Smooth muscle cell (in vitro differentiated cells): ENCODE results near the gene UBE3A. TPM values are rescaled to one million over a fixed set of nuclear protein-coding genes. Genes with fewer than 3 reads are reported as not detected.

Experiments used
- DNase-seq: peaks from one replicate; lab custom pipeline; 2025; ENCODE audit not compliant: unreplicated experiment; lab: John Stamatoyannopoulos, UW
- H2AFZ ChIP-seq: fragments of 200-600 bp; sonication (generic); 2 replicates; pipeline ENCODE4 v1.6.0; 2016; ENCODE audit warnings: antibody characterized with exemption, low read depth, mild to moderate bottlenecking
- H3F3A ChIP-seq: fragments of 200-600 bp; sonication (generic); 2 replicates; pipeline ENCODE4 v1.6.0; 2017; ENCODE audit warnings: antibody characterized with exemption, low read depth
- H3K27ac ChIP-seq: fragments of 200-600 bp; sonication (generic); 2 replicates; pipeline ENCODE4 v1.5.1; 2016; ENCODE audit warnings: low read depth, mild to moderate bottlenecking
- H3K27me3 ChIP-seq: fragments of 200-600 bp; sonication (generic); 2 replicates; pipeline ENCODE4 v1.6.1; 2016; ENCODE audit warnings: low read depth, mild to moderate bottlenecking
- H3K36me3 ChIP-seq: fragments of 200-600 bp; sonication (generic); 2 replicates; pipeline ENCODE4 v1.5.1; 2016; ENCODE audit warnings: low read depth
- H3K4me1 ChIP-seq: fragments of 200-600 bp; sonication (generic); 2 replicates; pipeline ENCODE4 v1.5.1; 2016; ENCODE audit warnings: low read depth
- H3K4me2 ChIP-seq: fragments of 200-600 bp; sonication (generic); 2 replicates; pipeline ENCODE4 v1.6.0; 2016; ENCODE audit warnings: mild to moderate bottlenecking
- H3K4me3 ChIP-seq: fragments of 200-600 bp; sonication (generic); 2 replicates; pipeline ENCODE4 v1.5.1; 2016; ENCODE audit warnings: mild to moderate bottlenecking
- H3K79me2 ChIP-seq: fragments of 200-600 bp; sonication (generic); 2 replicates; pipeline ENCODE4 v1.6.0; 2016; ENCODE audit warnings: low read depth, mild to moderate bottlenecking
- H3K9ac ChIP-seq: fragments of 200-600 bp; sonication (generic); 2 replicates; pipeline ENCODE4 v1.6.0; 2016; ENCODE audit warnings: low read depth
- H3K9me3 ChIP-seq: fragments of 200-600 bp; sonication (generic); replicated peaks from 2 replicates; pipeline ENCODE4 v1.5.1; 2016; ENCODE audit warnings: low read depth
- H4K20me1 ChIP-seq: fragments of 200-600 bp; sonication (generic); 2 replicates; pipeline ENCODE4 v1.6.0; 2016; ENCODE audit warnings: low read depth
- WGBS: methylation state at CpG from one replicate; pipeline ENCODE4 v1.1.7; 2016; ENCODE audit warnings: low lambda C conversion rate; 5-methylcytosine and 5-hydroxymethylcytosine counted together
- polyA plus RNA-seq: library from polyadenylated mRNA; unstranded; fragments of >200 nt; fragmentation: Nextera tagmentation; extraction: Ambion mirVana; gene quantifications from 2 replicates; pipeline ENCODE4 v1.2.1, GENCODE V29; 2016
- total RNA-seq: library from RNA; depleted of rRNA; stranded (reverse); fragments of >200 nt; gene quantifications from 2 replicates; pipeline ENCODE4 v1.2.3, GENCODE V29; 2014
- TF ChIP-seq, protein P1 (sequence below): fragments of 200-600 bp; sonication (generic); IDR thresholded peaks from 2 replicates; pipeline ENCODE4 v1.5.1; 2017; ENCODE audit warnings: borderline replicate concordance, mild to moderate bottlenecking, antibody characterized with exemption; ENCODE audit not compliant: insufficient read depth, poor library complexity, severe bottlenecking

UBE3A gene
- total and polyA plus RNA-seq, 2 experiments from 2014 or later, result 66.6 to 93.9 TPM

- TF ChIP-seq, protein P1, sequence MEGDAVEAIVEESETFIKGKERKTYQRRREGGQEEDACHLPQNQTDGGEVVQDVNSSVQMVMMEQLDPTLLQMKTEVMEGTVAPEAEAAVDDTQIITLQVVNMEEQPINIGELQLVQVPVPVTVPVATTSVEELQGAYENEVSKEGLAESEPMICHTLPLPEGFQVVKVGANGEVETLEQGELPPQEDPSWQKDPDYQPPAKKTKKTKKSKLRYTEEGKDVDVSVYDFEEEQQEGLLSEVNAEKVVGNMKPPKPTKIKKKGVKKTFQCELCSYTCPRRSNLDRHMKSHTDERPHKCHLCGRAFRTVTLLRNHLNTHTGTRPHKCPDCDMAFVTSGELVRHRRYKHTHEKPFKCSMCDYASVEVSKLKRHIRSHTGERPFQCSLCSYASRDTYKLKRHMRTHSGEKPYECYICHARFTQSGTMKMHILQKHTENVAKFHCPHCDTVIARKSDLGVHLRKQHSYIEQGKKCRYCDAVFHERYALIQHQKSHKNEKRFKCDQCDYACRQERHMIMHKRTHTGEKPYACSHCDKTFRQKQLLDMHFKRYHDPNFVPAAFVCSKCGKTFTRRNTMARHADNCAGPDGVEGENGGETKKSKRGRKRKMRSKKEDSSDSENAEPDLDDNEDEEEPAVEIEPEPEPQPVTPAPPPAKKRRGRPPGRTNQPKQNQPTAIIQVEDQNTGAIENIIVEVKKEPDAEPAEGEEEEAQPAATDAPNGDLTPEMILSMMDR, result no peak
- Histone ChIP-seq H2AFZ (no peak overlapping the region), H3K27me3 (no peaks in the 10 kb centered on the region), H3K36me3 (no peaks in the 10 kb centered on the region), H3K9me3 (no peaks in the 10 kb centered on the region), H3K4me1 (no peaks in the 10 kb centered on the region), H3F3A (no peaks in the 10 kb centered on the region), H3K79me2 (no peaks in the 10 kb centered on the region), H3K27ac (no peak overlapping the region), H3K4me3 (no peak overlapping the region), H3K9ac (no peak overlapping the region), H4K20me1 (no peaks in the 10 kb centered on the region), H3K4me2 (no peak overlapping the region)
- 69% methylated on average over 1 of the region's 1 CpG for WGBS
- DNase-seq, result no peak
Measured at GRCh38 chr15:25323420-25323819, 115.4 kb downstream of the UBE3A start.

DNA sequence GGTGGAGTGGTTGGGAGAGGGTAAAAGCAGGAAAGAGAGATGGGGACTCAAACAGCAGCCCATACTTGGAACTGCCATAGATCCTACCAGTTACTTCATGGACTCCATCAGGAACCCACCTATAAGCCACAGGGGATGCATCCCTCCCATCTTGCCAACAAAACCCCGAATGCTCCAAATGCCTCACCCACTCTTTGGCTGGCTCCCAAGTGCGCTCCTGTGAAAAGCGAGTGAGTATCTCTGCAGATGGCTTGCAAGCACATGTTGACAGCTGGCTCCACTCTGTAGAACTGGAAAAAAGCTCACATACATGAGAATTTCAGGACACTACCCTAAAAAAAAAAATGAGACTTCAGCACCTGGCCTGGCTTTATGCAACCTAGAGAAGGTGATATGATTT lies 151.0 kb downstream of the UBE3A start:
- H3K27ac ChIP-seq, result no peak overlapping the region

More for the DNA sequence above, 151.0 kb downstream of the UBE3A start:
- WGBS, result 85% methylated on average over 3 of the region's 3 CpGs
- Histone ChIP-seq H3K9ac (no peak overlapping the region), H3K36me3 (no peaks in the 10 kb centered on the region), H3F3A (no peaks in the 10 kb centered on the region), H4K20me1 (no peaks in the 10 kb centered on the region), H3K27me3 (no peaks in the 10 kb centered on the region), H3K79me2 (no peaks in the 10 kb centered on the region), H2AFZ (no peak overlapping the region), H3K4me3 (no peak overlapping the region), H3K4me1 (no peaks in the 10 kb centered on the region), H3K4me2 (no peak overlapping the region), H3K9me3 (peaks cover 11% of the 10 kb centered on the region)
- DNase-seq, result no peak
- TF ChIP-seq, protein P1, result no peak
